Stimulated activated CD8-positive, alpha-beta memory T cell treated with anti-CD3 and anti-CD28 coated beads, Interleukin-15, amount 100 ng/mL, for 1 hour (primary cell): ENCODE measurements around the gene TUSC2.
A peak's percentile ranks its signal among the peaks of the same experiment; 100 is the strongest.
"Not testable (repeated sequence)": the region's sequence is repeated elsewhere in the genome, so short reads cannot be mapped to it uniquely, and the experiment has no call there.

Experiments used
- DNase-seq: peaks from one replicate; pipeline ENCODE4 v3.0.0-alpha.2; 2020; ENCODE audit warnings: low read depth

TUSC2 gene

DNA sequence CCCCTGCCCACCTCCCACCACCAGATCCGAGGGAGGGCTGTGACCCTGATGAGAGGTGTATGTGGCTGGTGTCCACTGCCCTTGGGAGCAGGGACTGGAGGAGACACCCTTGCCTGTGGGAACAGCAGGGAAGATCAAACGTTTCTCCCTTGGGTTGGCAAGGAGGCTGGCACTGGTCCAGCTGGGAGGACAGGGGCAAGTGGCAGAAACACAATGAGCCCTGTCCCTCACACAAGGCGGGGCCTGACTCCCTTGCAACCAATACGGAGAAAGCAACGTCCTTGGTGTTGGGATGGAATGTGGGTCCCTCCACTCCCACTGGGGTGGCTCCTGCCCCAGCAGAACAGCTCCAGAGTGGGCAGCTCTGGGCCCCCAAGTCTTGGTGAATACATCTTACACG lies 10.7 kb downstream of the TUSC2 start:
- no peak for DNase-seq

DNA sequence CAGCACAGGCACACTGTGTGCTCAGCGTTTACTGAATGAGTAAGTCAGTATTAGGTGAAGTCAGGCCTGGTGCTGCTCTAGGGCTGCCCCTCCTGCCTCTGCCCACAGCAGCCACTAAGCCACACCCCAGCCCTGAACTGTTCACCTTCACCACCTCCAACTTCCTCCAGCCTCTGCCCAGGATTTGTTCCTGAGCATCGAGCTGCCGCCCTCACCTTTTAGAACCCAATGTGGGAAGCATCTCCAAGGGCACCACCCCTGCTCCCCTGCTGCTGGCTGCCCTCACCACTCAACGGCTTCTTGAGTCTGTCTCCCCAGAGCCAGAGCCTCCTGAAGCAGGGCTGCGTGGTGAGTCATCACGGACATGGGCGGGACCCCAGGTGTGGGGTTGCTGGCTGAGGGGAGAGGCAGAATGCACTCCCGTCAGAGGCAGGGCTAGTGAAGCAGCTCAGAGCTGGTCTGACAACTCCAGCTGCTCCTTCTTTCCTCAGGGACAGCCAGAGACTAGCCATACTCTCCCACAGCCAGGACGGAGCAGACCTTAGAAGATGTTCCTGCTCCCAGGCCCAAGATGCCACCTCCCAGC lies 11.3 kb downstream of the TUSC2 start:
- peak; percentile 51 for DNase-seq

DNA sequence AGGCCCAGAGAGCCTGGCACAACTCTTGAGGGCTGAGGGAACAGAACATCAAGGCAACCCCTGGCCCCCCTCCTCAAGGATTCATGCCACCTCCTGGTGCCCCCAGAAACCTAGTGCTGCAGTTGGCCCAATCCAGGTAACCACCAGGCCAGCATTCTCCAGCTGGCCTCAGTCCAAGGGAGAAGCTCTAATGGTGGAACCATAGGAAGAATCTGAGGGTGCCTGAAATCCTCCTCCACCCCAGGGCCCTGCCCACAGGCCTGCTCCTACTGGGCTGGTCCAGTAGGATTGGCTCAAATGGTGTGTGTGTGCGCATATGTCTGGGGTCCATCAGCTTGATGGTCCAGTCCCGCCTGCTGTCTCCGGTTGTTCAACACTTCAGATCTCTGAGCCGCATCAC lies 13.2 kb downstream of the TUSC2 start:
- no peak for DNase-seq

DNA sequence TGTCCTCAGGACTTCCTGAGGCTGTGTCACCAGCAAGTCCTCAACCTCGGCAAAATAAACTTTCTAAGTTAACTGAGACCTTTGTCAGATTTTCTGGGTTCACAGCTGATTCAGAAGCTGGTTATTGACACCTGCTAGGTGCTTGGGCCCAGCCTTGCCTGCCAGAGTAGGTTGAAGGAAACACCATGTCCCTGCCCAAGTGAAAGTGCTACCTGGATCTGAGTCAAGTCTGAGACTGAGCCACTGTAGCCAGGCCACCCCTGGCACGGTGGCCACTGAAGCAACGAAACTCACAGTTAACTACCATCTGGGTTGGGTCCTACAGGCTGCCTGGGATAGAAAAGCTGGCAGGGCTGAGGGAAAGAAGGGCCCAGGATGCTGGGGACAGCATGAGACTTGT lies 13.7 kb downstream of the TUSC2 start:
- no peak for DNase-seq

DNA sequence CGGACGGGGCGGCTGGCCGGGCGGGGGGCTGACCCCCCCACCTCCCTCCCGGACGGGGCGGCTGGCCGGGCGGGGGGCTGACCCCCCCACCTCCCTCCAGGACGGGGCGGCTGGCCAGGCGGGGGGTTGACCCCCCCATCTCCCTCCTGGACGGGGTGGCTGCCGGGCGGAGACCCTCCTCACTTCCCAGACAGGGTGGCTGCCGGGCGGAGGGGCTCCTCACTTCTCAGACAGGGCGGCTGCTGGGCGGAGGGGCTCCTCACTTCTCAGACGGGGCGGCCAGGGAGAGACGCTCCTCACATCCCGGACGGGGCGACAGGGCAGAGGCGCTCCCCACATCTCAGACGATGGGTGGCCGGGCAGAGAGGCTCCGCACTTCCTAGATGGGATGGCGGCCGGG lies 16.0 kb downstream of the TUSC2 start:
- DNase-seq = not testable (repeated sequence)

DNA sequence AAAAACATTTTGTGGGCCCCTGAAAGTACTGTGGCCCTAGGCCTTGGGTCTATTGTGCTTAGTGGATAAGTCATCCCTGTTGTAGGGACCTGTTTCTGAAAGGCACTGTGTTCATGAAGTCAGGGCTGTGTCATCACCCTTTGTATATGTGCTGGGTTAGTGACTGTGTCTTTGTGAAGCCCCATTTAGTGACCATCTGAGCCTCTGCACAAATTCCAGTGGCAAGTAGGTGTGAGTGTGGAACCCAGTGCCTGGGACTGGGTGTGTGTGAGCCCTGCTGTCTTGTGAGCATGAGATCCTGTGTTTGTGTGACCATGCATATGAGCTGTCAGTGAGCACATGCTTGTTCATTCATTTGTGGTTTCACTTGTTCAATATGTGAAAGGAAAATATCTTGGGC lies 23.4 kb downstream of the TUSC2 start:
- no peak for DNase-seq

DNA sequence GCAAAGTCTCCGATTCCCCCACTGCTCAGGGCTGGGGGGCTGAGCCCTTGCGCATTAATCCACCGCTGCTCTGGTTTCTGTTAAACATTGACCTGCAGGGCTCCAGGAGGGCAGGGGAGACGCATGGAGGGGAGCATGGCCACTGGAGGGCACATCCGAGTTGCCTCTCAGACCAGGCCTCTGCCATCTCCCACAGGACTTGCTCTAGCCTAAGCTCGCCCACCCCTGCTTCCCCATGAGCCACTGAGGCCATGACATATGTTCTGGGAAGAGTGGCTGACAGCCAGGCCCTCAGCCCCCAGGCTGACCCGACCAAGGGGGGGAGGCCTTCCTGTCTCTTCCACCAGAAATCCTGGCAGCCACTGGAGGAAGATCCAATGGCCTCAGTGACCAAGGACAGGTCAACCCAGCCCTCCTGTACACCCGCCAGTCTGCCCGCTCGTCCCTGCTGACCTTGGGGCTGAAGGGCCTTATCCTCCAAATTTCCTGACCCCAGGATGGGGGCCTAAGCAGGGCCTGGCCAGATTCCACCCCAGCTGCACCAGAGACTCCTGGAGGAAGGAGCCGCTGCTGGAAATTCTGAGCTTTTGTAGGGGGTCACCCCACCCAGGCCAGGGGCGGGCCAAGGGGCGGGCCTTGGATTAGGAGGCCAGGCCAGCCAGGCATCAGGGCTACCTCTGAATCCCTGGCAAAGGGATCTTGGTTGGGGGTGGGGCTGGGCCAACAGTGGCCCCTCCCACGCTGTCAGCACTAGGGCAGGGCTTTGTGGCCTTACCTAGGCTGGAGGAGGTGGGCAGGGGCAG lies 24.8 kb downstream of the TUSC2 start, which contains the start of gene HYAL1:
TSS of gene HYAL1 (minus strand) at position 562 of the 803 bp plus-strand sequence. CDS start 618 bp downstream, outside the sequence.
- DNase-seq = no peak

DNA sequence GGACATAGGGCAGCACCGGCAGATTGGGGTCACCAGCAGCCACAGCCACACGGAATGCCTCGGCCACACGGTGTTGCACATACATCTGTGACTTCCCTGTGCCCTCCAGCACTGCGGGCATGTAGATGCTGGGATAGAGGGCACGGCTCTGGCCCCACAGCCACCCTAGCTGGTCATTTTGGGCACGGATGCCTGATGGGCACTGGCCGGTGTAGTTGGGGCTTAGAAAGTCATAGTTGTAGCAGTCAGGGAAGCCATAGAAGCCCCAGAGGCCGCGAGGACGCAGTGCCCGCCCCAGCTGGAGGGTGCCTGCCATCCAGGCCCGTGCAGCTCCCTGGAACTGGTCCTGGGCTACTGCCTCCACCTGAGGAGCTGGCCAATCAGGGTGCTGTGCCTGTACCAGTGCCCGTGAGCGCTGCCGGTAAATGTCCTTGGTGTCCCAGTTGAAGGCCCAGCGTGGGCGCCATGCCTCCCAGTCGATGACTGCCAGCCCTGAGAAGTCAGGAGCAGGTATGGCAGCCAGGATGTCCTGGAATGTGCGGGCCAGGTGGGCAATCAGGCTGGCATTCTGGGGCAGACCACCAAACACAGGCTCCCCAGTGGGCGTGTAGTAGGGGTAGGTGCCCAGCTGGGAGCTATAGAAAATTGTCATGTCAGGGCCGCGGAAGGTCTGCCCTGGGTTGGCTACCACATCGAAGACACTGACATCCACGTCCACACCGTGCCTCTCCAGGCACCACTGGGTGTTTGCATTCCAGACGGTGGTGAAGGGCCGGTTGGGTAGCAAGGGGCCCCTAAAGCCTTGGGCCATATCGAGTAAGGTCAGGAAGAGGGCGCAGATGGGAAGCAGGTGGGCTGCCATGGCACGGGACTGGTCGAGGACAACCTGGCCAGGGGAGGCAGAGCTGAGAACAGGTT lies 25.7 kb downstream of the TUSC2 start:
- no peak for DNase-seq

DNA sequence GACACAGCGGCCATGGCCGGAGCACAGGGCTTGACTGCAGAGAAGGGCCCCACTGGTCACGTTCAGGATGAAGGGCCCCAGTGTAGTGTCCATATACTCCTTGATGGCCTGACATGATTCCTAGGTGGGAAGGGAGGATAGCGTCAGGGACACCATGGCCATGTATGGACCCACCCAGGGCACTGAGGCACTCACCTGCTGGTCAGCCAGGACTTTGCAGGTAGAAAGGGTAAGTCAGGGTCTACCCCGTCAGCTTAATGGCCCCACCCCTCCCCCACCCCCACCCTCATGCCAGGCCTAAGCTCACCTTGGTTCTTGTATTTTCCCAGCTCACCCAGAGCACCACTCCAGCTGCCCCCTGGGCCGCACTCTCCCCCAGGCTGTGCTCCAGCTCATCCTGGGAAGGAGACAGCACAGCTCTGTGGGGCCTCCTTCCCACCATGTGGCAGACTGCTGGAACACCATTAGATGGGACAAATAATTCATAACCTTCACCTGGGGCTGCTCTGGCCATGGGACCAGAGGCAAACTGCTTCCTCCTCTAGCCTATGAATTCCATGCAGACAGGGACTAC lies 27.3 kb downstream of the TUSC2 start:
- no peak for DNase-seq

DNA sequence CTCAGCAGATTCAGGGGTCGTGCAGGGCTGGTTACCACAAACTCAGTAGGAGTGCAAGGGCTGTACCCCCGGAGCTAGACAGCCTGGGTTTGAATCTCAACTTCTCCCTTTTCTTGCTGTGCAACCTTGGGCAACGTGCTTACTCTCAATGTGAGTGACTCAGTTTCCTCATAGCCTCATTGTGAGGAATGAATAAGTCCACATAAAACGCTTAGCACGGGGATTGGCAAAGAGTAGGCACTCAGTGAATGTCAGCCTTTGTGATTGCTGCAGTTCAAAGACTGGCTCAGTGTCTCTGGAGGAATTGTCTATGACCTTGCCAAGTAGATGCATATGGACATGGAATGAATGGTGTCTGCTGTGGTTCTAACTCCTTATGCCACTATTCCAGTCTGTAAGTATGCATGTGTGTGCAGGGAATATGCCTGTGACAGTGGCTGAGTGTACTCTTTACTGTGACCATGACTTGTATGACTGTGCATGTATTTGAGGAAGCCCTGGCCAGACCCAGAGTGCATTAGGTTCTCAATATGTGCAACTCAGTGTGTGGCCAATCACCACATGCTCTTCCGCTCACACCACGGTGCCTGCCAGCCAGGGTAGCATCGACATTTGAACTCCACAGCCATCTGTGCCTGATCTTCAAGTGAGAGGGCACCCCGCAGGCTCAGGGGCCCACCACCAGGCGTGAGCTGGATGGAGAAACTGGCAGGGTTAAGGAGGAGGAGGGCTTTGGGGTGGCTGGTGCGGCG lies 27.9 kb downstream of the TUSC2 start:
- DNase-seq = no peak

DNA sequence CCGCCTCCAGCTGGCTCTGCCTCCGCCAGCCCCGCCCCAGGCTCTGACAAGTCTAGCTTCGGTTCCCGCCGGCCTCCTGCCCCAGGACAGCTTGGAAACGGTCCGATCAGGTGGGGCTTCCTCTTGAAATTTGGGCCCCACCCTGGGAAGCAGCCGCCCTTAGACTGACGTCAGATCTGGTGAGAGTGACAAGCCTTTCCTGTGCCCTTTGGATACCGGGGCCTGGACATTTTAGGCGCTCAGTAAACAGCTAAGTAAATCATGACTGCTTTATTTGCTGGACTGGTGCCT lies 28.4 kb downstream of the TUSC2 start:
- no peak for DNase-seq

DNA sequence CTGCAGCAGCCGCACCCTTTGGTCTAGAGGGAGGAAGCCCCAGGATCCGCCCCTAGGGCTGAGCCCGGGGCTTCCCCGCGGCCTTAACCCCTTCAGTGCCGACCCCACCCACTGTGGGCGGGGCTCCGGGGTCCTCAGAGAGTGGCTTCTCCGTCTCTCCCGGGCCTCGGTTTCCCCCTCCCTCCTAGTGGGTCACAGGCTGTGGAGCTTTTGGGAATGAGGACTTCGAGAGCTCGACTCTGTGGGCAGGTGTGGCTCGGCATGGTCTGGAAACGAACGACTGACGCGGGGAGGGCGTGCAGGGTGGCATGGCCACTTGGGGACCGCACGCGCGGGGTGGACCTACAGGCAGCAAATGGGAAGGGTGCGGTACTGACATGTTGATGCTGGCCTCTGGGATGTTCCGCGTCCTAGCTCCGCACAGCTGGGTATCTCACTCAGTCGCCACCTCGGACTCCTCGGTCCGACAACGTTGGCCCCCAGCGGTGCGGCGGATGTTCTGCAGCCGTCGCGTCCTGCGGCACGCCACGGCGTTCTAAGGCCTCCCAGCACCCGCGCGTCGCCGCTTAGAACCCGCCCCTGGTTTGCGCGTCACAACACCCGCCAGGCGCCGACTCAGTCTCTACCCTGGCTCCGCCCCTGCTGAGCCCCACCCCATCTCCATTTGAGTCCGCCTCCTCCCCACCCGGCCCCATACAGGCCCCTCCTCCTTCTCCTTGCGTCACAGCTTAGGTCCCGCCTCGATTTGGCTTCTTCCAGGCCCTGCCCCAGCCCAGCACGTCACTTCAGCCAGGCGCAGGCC lies 29.0 kb downstream of the TUSC2 start, which contains the start of the genes HYAL3 and NAA80:
TSS of gene HYAL3 (minus strand) at position 570 of the 802 bp plus-strand sequence. CDS start 3,803 bp downstream, outside the sequence.
TSS of gene NAA80 (minus strand) at position 570 of the 802 bp plus-strand sequence. CDS start 1,942 bp downstream, outside the sequence.
- DNase-seq = peak; percentile 98

DNA sequence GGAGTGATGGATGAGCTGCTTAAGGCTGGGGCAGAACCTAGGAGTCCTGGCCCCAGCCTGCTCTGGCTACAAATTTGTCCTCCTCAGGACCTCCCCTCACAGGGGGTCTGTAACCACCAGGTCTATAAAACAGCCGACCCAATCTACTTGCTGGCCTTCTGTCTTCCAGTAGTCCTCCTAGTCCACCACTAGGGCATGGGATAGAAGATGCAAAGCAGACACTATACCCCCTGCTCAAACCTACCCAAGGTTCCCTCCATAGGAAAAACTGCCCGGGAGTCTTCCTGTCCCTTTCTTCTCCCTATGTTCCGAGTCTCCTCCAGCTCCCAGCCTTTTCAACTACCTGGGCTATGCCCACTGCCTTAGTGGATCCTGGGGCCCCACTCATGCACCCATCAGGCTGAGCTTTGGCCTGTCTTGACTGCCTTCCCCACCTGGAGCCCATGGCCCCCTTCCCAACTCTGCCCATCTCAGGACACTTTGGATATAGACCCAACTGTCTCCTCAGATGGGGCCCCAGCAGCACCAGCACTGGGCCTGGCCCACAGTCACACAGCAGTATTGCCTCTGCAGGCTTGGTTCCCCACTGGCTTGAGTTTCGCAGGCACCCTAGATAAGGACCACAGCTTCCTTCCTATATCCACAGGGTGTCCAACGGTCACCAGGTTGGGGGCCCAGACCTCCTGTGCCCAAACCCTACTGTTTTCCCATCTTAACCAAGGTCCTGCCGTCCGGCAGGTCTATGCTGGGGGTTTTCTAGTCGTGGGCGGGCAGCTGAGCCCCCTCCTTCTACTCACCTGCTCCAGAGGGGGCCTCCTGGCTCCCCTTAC lies 29.9 kb downstream of the TUSC2 start:
- no peak for DNase-seq

DNA sequence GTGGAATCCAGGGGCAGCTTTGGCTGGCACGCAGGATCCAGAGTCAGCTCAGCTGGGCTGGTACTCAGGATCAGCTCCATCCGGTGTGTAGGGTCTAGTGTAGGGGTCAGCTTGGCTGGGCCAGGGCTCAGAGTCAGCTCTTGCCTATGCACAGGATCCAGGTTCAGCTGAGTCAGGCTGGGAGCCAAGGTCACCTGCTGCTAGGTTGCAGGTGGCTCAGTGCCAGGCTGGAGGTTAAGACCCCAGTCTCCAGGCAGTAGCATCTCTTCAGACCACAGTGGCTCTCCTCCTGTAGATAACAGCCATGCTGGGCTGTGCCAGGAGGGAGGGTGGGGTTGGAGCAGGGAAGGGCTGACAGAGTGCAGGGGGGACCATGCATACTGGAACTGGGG lies 30.6 kb downstream of the TUSC2 start:
- DNase-seq = no peak

DNA sequence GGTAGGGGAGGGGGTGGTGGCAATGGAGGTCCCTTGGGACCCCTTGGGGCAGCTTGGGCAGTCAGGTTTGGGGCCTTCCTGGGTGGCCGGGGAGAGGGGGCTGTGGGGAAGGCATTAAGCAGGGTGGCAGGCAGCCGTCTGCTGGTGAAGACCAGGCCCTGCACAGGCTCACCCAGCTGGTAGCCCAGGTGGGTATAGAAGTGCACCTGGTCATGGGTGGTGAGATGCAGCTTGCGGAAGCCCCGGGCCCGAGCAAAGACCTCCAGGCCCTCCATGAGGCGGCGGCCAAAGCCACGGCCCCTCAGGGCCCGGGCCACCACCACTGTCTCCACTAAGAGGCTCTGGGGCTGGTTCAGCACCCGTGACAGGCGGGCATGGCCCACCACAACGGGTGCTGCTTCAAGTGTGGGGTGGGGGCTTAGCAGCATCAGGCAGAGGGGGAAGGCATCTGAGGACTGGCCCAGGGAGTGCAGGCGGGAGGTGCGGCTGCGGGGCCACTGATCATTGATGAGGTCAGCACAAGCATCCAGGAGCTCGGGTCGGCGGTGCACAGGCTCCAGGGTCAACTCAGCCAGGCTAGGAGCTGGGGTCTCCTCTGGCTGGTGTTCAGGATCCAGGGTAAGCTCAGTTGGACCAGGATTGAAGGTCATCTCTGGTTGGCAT lies 31.2 kb downstream of the TUSC2 start:
- DNase-seq = no peak

DNA sequence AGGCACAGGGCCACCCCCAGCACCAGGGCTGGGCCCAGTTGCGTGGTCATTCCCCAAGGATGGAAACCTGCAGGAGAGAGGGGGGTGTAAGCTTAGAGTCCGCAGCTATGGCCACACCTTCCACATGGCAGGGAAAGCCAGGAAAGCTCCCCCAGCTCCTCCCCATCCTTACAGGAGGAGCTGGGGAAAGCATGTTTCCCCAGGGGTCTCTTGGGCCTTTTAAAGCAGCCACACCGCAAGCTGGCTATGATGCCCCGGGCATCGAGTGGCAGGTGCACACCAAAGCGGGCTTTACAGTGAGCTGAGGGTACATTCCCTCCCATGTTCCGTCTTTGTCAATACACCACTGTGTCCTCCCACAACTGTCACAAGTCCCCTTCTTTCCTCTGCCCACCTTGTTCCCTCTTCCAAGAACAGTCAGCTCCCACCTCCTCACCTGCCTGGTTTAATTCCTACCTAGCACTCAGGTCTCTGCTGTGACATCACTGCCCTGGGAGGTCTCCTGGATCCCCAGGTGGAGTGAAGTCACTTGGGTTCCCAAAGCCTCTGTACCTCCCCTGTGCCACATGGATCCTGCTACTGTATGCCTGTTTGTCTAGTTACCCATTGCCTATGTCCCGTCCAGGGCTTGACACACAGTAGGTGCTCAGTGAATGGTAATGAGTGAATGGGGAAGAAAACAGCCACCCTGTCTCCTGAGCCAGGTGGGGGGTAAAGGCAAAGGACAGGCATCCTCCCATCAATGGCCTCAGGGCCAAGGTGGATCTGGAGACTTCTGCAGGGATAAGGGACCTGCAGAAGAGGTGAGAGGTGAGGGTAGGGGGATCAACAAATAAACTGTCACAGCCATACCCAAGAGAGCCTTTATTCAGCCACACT lies 32.2 kb downstream of the TUSC2 start:
- DNase-seq = no peak

DNA sequence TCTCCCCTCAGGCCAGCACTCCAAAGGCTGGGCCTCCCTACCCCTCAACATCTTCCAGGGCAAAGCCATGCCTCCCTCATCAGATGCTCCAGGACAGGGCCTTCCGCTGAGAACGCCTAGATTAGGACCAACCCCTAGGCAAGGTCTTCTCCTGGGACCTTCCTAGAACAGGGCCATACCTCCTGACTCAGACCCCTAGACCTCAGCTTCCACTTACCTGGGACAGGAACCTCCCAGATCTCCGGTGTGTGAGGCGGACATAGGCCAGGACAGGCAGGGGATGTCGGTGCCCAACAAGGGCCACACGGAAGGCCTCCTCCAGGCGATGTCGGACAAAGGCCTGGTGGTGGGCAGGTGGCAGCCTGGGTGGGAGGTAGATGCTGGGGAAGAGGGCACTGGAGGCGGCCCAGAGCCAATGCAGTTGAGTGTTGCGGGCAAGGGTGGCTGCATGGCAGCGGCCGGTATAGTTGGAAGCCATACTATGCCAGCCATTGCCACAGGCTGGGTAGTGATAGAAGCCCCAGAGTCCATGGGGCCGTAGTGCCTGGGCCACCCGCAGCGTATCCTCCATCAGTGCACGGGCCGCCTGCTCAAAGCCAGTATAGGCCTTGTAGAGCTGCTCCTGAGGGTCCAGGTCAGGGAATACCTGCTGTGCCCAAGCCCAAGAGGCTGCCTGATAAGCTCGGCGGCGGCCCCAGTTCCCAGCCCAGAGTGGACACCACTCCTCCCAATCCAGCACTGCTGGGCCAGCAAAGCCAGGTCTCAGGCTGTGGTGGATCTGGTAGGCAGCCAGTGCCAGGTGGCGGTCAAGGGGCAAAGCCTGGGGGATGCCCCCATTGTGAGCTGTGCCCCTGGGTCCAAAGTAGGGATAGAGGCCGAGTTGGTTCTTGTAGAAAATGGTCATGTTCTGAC lies 33.3 kb downstream of the TUSC2 start:
- DNase-seq = no peak
